ENCODE data around the gene GPATCH1. TPM values are rescaled to one million over a fixed set of nuclear protein-coding genes. Genes with fewer than 3 reads are reported as not detected.

GPATCH1 gene
- total RNA-seq, 4 donors from 2014 or later, result 3.6 to 9.3 (median 6.2) TPM

GRCh38 chr19:33139165-33139564 lies 58.2 kb downstream of the GPATCH1 start:
- no peaks in the 10 kb centered on the region for H3K36me3 ChIP-seq
- no peak overlapping the region for H3K27ac ChIP-seq
- 50 to 69% methylated on average over 3 of the region's 4 CpGs for WGBS, 2 donors
- peaks cover 0 to 54% (median 2%) of the 10 kb centered on the region in 4 donors for H3K27me3 ChIP-seq
- no peak for TF ChIP-seq CTCF (IDR thresholded peaks at IDR 0.05)
- intact Hi-C loops (cut with DNase I), result no loop called here
- H3K4me1 ChIP-seq, result peaks cover 0 to 13% (median 0%) of the 10 kb centered on the region in 3 donors
- no peak overlapping the region for H3K4me3 ChIP-seq
- no peak for DNase-seq
- H3K9me3 ChIP-seq, result no peaks in the 10 kb centered on the region

- 24 to 32% methylated on average over 18 to 23 of the region's 23 CpGs for WGBS, 2 donors
- Histone ChIP-seq H3K4me3 (peak overlapping the region in 1 of 4 donors; percentile 6), H3K4me1 (peaks cover 0 to 7% (median 0%) of the 10 kb centered on the region in 3 donors), H3K27me3 (peaks cover 0 to 17% (median 0%) of the 10 kb centered on the region in 4 donors), H3K9me3 (no peaks in the 10 kb centered on the region), H3K36me3 (no peaks in the 10 kb centered on the region), H3K27ac (no peak overlapping the region)
- TF ChIP-seq CTCF (IDR thresholded peaks at IDR 0.05), result peak; percentile 88 to 96 (median 89)
- no peak for TF ChIP-seq POLR2A (IDR thresholded peaks at IDR 0.05)
- intact Hi-C loops (cut with DNase I), result no loop called here
- no peak for DNase-seq
Measured at GRCh38 chr19:33143897-33144405, 63.0 kb downstream of the GPATCH1 start.

- intact Hi-C loops (cut with DNase I), result no loop called here
- Histone ChIP-seq H3K4me1 (peaks cover 0 to 7% (median 0%) of the 10 kb centered on the region in 3 donors), H3K4me3 (no peak overlapping the region), H3K9me3 (no peaks in the 10 kb centered on the region), H3K36me3 (no peaks in the 10 kb centered on the region), H3K27ac (no peak overlapping the region), H3K27me3 (peaks cover 0 to 8% (median 0%) of the 10 kb centered on the region in 4 donors)
- TF ChIP-seq CTCF (IDR thresholded peaks at IDR 0.05), result no peak
- TF ChIP-seq POLR2A (IDR thresholded peaks at IDR 0.05), result no peak
- DNase-seq, result no peak
- 82 to 85% methylated on average over 9 of the region's 9 CpGs for WGBS, 2 donors
Measured at GRCh38 chr19:33146209-33146608, 65.2 kb downstream of the GPATCH1 start.

GRCh38 chr19:33147538-33147937 lies 66.6 kb downstream of the GPATCH1 start:
- H3K36me3 ChIP-seq, result no peaks in the 10 kb centered on the region
- peaks cover 0 to 7% (median 0%) of the 10 kb centered on the region in 3 donors for H3K4me1 ChIP-seq
- intact Hi-C loops (cut with DNase I), result no loop called here
- TF ChIP-seq POLR2A (IDR thresholded peaks at IDR 0.05) (no peak), CTCF (IDR thresholded peaks at IDR 0.05) (no peak)
- no peak overlapping the region for H3K4me3 ChIP-seq
- H3K27me3 ChIP-seq, result no peaks in the 10 kb centered on the region
- no peaks in the 10 kb centered on the region for H3K9me3 ChIP-seq
- DNase-seq, result no peak
- no peak overlapping the region for H3K27ac ChIP-seq
- WGBS, 2 donors, result 89 to 100% methylated on average over 1 to 4 of the region's 6 CpGs

GRCh38 chr19:33150852-33151518 lies 70.0 kb downstream of the GPATCH1 start:
- Histone ChIP-seq H3K4me3 (no peak overlapping the region), H3K36me3 (no peaks in the 10 kb centered on the region), H3K27ac (no peak overlapping the region), H3K9me3 (no peaks in the 10 kb centered on the region), H3K4me1 (no peaks in the 10 kb centered on the region), H3K27me3 (no peaks in the 10 kb centered on the region)
- WGBS, 2 donors, result 53 to 60% methylated on average over 6 to 13 of the region's 14 CpGs
- TF ChIP-seq CTCF (IDR thresholded peaks at IDR 0.05) (no peak), POLR2A (IDR thresholded peaks at IDR 0.05) (no peak)
- DNase-seq, result no peak
- intact Hi-C loops (cut with DNase I), result no loop called here

Data from esophagus squamous epithelium (tissue), 5 donors.